ENCODE measurements around the gene SURF4. TPM values are rescaled to one million over a fixed set of nuclear protein-coding genes. Genes with fewer than 3 reads are reported as not detected.

The SURF4 gene
- polyA plus RNA-seq, 3 donors, result 61.4 to 175 (median 157) TPM

- intact Hi-C loops (cut with micrococcal nuclease), result loop anchor here in 1 of 2 donors (5.0 kb wide), 1 partner anchor 312 kb away; the partner anchor contains the start of gene GTF3C5
- Mint-ChIP-seq H3K9me3 (peaks cover 0 to 6% (median 0%) of the 10 kb centered on the region in 7 donors), H3K4me1 (peaks cover 57% of the 10 kb centered on the region), H3K4me3 (no peak overlapping the region), H3K27ac (peak overlapping the region in 1 of 7 donors; percentile 23), H3K36me3 (peaks cover 49 to 67% of the 10 kb centered on the region in 2 donors), H3K27me3 (ENCODE audit: low read depth in 3 of 3) (no peaks in the 10 kb centered on the region)
- Histone ChIP-seq H3K27me3 (ENCODE audit: control insufficient read depth in 2 of 2, insufficient read depth in 2 of 2, low read length in 2 of 2) (no peaks in the 10 kb centered on the region), H3K4me1 (ENCODE audit: control insufficient read depth in 1 of 2, insufficient read depth in 2 of 2, low read length in 2 of 2) (peaks cover 58 to 61% of the 10 kb centered on the region in 2 donors), H3K9ac (ENCODE audit: insufficient read depth, low read length, poor library complexity, severe bottlenecking) (no peak overlapping the region), H3K27ac (ENCODE audit: low read depth in 1 of 2, low read length in 2 of 2) (no peak overlapping the region), H2AFZ (ENCODE audit: insufficient read depth, low read depth, low read length, poor library complexity, severe bottlenecking) (no peak overlapping the region), H3K4me2 (replicated peaks; ENCODE audit: extremely low read depth, low read length, poor library complexity, severe bottlenecking) (no peak overlapping the region), H3K79me2 (ENCODE audit: insufficient read depth, low read length) (peaks cover 43% of the 10 kb centered on the region), H3K36me3 (replicated peaks in 1 of 2; ENCODE audit: control insufficient read depth in 1 of 2, insufficient read depth in 2 of 2, low read length in 2 of 2) (peaks cover 39 to 44% of the 10 kb centered on the region in 2 donors), H3K9me3 (replicated peaks in 1 of 2; ENCODE audit: control insufficient read depth in 1 of 2, insufficient read depth in 1 of 2, low read length in 2 of 2) (no peaks in the 10 kb centered on the region), H4K20me1 (ENCODE audit: insufficient read depth, low read length) (peaks cover 23% of the 10 kb centered on the region), H3K4me3 (replicated peaks in 1 of 3; ENCODE audit: low read depth in 2 of 3, low read length in 3 of 3) (no peak overlapping the region)
- WGBS (ENCODE audit: insufficient coverage), result 94% methylated on average over 17 of the region's 19 CpGs
- no peak for DNase-seq
- TF ChIP-seq CTCF (IDR thresholded peaks at IDR 0.05), result no peak
These were observed 31.8 kb downstream of the SURF4 start for GRCh38 chr9:133344071-133344470.

GRCh38 chr9:133342570-133342969 is 33.3 kb downstream of the SURF4 start:
- peak overlapping the region in 1 of 3 experiments; percentile 74 for H3K4me3 ChIP-seq (replicated peaks in 1 of 3; ENCODE audit: low read depth in 2 of 3, low read length in 3 of 3)
- peak overlapping the region in 6 of 7 donors; percentile 25 to 93 (median 92) for H3K27ac Mint-ChIP-seq
- H3K27ac ChIP-seq (ENCODE audit: low read depth in 1 of 2, low read length in 2 of 2), result peak overlapping the region; percentile 74 to 83
- H3K79me2 ChIP-seq (ENCODE audit: insufficient read depth, low read length), result peaks cover 34% of the 10 kb centered on the region
- H3K36me3 Mint-ChIP-seq, result peaks cover 53 to 79% of the 10 kb centered on the region in 2 donors
- TF ChIP-seq CTCF (IDR thresholded peaks at IDR 0.05), result no peak
- H3K27me3 Mint-ChIP-seq (ENCODE audit: low read depth in 3 of 3), result no peaks in the 10 kb centered on the region
- no peaks in the 10 kb centered on the region for H3K9me3 ChIP-seq (replicated peaks in 1 of 2; ENCODE audit: control insufficient read depth in 1 of 2, insufficient read depth in 1 of 2, low read length in 2 of 2)
- peaks cover 59 to 61% of the 10 kb centered on the region in 2 donors for H3K4me1 ChIP-seq (ENCODE audit: control insufficient read depth in 1 of 2, insufficient read depth in 2 of 2, low read length in 2 of 2)
- WGBS (ENCODE audit: insufficient coverage), result 80% methylated on average over 9 of the region's 11 CpGs
- no peak overlapping the region for H2AFZ ChIP-seq (ENCODE audit: insufficient read depth, low read depth, low read length, poor library complexity, severe bottlenecking)
- intact Hi-C loops (cut with micrococcal nuclease), result loop anchor here in 1 of 2 donors (5.0 kb wide), 1 partner anchor 310 kb away; the partner anchor contains the start of gene GTF3C5
- H3K27me3 ChIP-seq (ENCODE audit: control insufficient read depth in 2 of 2, insufficient read depth in 2 of 2, low read length in 2 of 2), result no peaks in the 10 kb centered on the region
- H3K9me3 Mint-ChIP-seq, result peaks cover 0 to 2% (median 0%) of the 10 kb centered on the region in 7 donors
- DNase-seq, result no peak
- no peak overlapping the region for H3K4me3 Mint-ChIP-seq
- H3K4me2 ChIP-seq (replicated peaks; ENCODE audit: extremely low read depth, low read length, poor library complexity, severe bottlenecking), result no peak overlapping the region
- peaks cover 61% of the 10 kb centered on the region for H3K4me1 Mint-ChIP-seq
- H3K9ac ChIP-seq (ENCODE audit: insufficient read depth, low read length, poor library complexity, severe bottlenecking), result peak overlapping the region; percentile 54
- H4K20me1 ChIP-seq (ENCODE audit: insufficient read depth, low read length), result peaks cover 13% of the 10 kb centered on the region
- H3K36me3 ChIP-seq (replicated peaks in 1 of 2; ENCODE audit: control insufficient read depth in 1 of 2, insufficient read depth in 2 of 2, low read length in 2 of 2), result peaks cover 38 to 43% of the 10 kb centered on the region in 2 donors

All from CD14-positive monocyte (primary cell).